DMS 273 (cell line): Measurements from ENCODE around the gene NRN1L.
"Not testable (repeated sequence)": the region's sequence is repeated elsewhere in the genome, so short reads cannot be mapped to it uniquely, and the experiment has no call there.

Source experiments
- DNase-seq: peaks from one replicate; lab custom pipeline; 2025; ENCODE audit not compliant: unreplicated experiment; lab: John Stamatoyannopoulos, UW

The NRN1L gene

GRCh38 chr16:67860589-67861398 lies 23.9 kb upstream of the NRN1L start:
- DNase-seq = no peak

DNA sequence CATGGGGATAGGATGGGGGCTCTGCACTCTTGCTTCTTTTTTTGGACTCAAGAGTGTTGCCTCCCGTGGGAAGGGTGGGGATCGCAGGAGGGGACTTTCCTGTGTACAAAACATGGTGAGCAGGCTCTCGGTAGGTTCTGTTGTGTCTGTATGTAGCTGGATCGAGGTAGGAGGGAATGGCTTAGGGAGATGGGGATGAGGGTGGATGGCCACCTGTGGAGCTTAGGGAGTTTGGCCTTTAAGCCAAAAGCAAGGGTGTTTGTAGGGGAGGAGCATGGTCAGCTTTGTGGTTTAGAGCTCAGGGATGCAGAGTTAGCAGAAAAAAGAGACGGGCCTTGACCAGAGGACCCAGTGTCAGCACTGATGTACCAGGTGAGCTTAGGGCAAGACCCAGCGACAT lies 22.8 kb upstream of the NRN1L start:
- no peak for DNase-seq

GRCh38 chr16:67862623-67863583 lies 21.8 kb upstream of the NRN1L start:
- DNase-seq = no peak

DNA sequence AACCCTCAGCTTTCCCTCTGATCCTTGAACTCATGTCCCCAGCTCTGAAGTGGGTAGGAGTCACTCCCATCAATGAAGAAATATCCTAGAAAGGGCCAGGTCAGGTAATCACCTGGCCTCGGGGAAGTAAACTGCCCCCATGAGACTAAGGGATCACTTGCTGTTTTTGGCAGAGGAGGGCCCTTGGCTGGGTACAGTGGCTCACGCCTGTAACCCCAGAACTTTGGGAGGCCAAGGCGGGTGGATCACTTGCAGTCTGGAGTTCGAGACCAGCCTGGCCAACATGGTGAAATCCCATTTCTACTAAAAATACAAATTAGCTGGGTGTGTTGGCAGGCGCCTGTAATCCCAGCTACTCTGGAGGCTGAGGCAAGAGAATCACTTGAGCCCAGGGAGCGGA lies 20.6 kb upstream of the NRN1L start:
- DNase-seq = not testable (repeated sequence)

DNA sequence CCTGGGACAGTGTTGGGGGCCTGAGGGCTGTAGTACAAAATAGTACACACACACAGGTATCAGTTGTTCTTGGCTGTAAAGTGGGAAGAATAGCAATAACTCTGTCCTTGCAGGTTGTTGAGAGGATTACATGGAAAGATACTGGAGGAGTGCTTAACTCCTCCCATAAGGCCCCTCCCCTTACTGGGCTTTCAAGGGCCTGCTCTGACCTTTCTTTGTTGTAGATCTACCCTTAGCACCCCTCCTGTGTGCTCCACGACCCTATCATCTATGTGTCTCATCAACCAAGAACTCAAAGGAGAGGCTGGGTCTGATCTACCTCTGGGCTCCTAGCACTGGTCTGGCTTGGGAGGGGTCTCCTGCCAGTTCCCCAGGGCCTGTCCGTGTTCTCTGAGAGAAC lies 20.1 kb upstream of the NRN1L start:
- DNase-seq = no peak

DNA sequence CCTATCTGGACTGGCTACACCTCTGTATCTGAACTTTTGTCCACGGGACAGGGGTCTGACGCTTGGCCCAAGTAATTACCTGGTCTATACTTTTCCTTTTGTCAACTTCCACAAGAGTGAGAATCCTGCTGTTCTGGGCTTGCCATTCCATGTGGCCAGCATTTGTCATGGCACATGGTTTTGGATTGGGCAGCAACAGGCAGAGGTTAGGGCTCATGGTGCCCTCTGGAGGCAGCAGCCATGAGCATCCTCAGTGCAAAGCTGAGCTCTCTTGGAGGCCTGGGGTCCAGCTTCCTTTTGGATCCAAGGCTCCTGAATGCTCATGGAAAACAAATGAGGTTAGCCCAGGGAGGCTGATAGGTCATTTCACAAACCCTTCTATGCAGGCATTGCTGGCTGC lies 19.4 kb upstream of the NRN1L start:
- peak; percentile 69 for DNase-seq

GRCh38 chr16:67868290-67868689 lies 16.4 kb upstream of the NRN1L start:
- no peak for DNase-seq

- no peak for DNase-seq
Observed at GRCh38 chr16:67869653-67870052, 15.0 kb upstream of the NRN1L start.

- no peak for DNase-seq
Observed at GRCh38 chr16:67871256-67871655, 13.4 kb upstream of the NRN1L start.

GRCh38 chr16:67872131-67872630 lies 12.5 kb upstream of the NRN1L start:
- no peak for DNase-seq

DNA sequence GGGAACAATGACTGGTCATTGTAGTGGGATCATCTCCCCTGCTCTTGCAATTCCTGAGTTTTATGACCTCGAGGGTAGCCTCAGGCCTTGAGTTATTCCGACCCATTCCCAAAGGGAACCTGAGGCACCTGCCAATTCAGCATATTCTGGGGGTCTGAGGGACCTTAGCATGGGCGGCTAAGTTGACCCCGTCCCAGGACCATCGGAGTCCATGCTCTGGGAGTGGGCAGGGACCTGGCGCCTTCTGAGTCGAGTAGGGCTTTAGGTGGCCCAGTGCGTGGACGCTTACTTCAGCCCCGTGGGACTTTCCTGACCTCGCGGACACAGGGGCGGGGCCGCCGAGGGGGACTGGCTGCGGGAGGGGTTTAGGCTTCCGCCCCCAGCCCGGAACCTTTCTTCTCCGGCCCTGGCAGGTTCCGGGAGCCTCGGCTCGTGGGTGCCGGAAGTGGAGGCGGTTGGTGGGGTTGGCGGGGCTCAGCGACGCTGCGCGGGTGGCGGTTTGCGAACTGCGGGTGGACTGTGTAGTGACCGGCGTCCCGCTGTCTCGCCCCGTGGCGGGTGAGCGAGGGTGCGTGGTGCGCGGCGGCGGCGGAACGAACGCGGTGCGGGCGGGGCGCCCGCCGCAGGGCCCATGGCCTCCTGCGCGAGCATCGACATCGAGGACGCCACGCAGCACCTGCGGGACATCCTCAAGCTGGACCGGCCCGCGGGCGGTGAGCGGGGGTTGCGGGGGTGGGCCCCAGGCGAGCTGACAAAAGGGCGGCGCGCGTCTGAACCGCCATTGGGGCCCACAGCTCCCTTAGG lies 11.9 kb upstream of the NRN1L start, which contains the start of gene EDC4:
Gene EDC4, plus strand, starts transcription at position 422 of the 804 bp plus-strand sequence. Its CDS starts 210 bp downstream, at position 632.
- peak; percentile 92 for DNase-seq

GRCh38 chr16:67873435-67874370 lies 11.0 kb upstream of the NRN1L start:
- peak; percentile 55 for DNase-seq

- no peak for DNase-seq
Observed at GRCh38 chr16:67874372-67874771, 10.3 kb upstream of the NRN1L start.

GRCh38 chr16:67877064-67877463 lies 7.6 kb upstream of the NRN1L start:
- no peak for DNase-seq

- DNase-seq = no peak
Observed at GRCh38 chr16:67878232-67878631, 6.5 kb upstream of the NRN1L start.

- DNase-seq = no peak
Observed at GRCh38 chr16:67878846-67879245, 5.8 kb upstream of the NRN1L start.

GRCh38 chr16:67879462-67879861 lies 5.2 kb upstream of the NRN1L start:
- no peak for DNase-seq

GRCh38 chr16:67879936-67880335 lies 4.7 kb upstream of the NRN1L start:
- no peak for DNase-seq

GRCh38 chr16:67880584-67880983 lies 4.1 kb upstream of the NRN1L start:
- no peak for DNase-seq
